GM18870 (cell line): ENCODE measurements around the gene CDC26.
"Not testable (repeated sequence)": the region's sequence is repeated elsewhere in the genome, so short reads cannot be mapped to it uniquely, and the experiment has no call there.

ENCODE experiments used
- ATAC-seq: cut with Tn5 transposase; IDR thresholded peaks from one replicate; pipeline ENCODE4 v1.9.1; 2021; ENCODE audit warnings: moderate library complexity; ENCODE audit not compliant: unreplicated experiment

Gene CDC26

GRCh38 chr9:113296247-113296646 lies 20.9 kb upstream of the CDC26 start:
- not testable (repeated sequence) for ATAC-seq

GRCh38 chr9:113293285-113293878 lies 18.0 kb upstream of the CDC26 start:
- no peak for ATAC-seq

- no peak for ATAC-seq
These were observed 14.8 kb upstream of the CDC26 start for GRCh38 chr9:113290052-113290607.

GRCh38 chr9:113289091-113289490 lies 13.7 kb upstream of the CDC26 start:
- no peak for ATAC-seq

- ATAC-seq: no peak
These were observed 6.0 kb upstream of the CDC26 start for GRCh38 chr9:113281356-113281755.

- no peak for ATAC-seq
These were observed 3.5 kb upstream of the CDC26 start for GRCh38 chr9:113278840-113279239.

GRCh38 chr9:113274474-113275156 lies 757 bp downstream of the CDC26 start:
- ATAC-seq: no peak

GRCh38 chr9:113269871-113270270 lies 5.5 kb downstream of the CDC26 start:
- ATAC-seq: no peak

- no peak for ATAC-seq
These were observed 6.0 kb downstream of the CDC26 start for GRCh38 chr9:113269355-113269754.

- no peak for ATAC-seq
These were observed 7.3 kb downstream of the CDC26 start for GRCh38 chr9:113267911-113268566.

- ATAC-seq: no peak
These were observed 9.2 kb downstream of the CDC26 start for GRCh38 chr9:113266174-113266573.

- no peak for ATAC-seq
These were observed 13.3 kb downstream of the CDC26 start for GRCh38 chr9:113261917-113262671.

GRCh38 chr9:113258282-113258681 lies 17.1 kb downstream of the CDC26 start:
- no peak for ATAC-seq

GRCh38 chr9:113257863-113258262 lies 17.5 kb downstream of the CDC26 start:
- ATAC-seq: no peak

- ATAC-seq: no peak
These were observed 19.9 kb downstream of the CDC26 start for GRCh38 chr9:113255438-113255837.

GRCh38 chr9:113254991-113255390 lies 20.4 kb downstream of the CDC26 start:
- no peak for ATAC-seq

- no peak for ATAC-seq
These were observed 24.6 kb downstream of the CDC26 start for GRCh38 chr9:113250807-113251206.

GRCh38 chr9:113249661-113250060 lies 25.7 kb downstream of the CDC26 start:
- ATAC-seq: not testable (repeated sequence)

- no peak for ATAC-seq
These were observed 27.7 kb downstream of the CDC26 start for GRCh38 chr9:113247640-113248039.

GRCh38 chr9:113246928-113247327 lies 28.4 kb downstream of the CDC26 start:
- ATAC-seq: no peak

GRCh38 chr9:113245894-113246293 lies 29.5 kb downstream of the CDC26 start:
- ATAC-seq: no peak
